ENCODE results near the gene NALCN. TPM values are rescaled to one million over a fixed set of nuclear protein-coding genes. Genes with fewer than 3 reads are reported as not detected.

The NALCN gene
- total and polyA plus RNA-seq, 2 experiments from 2014 or later = 0.50 to 0.87 TPM

GRCh38 chr13:101178406-101178805 is 237.9 kb downstream of the NALCN start (continued):
- TF ChIP-seq ZNF462 (CRISPR knock-in tag; IDR thresholded peaks at IDR 0.05) (no peak), CTCF (conservative IDR thresholded peaks at IDR 0.05; ENCODE audit: low read depth in 2 of 2) (no peak), STAT1 (IDR thresholded peaks at IDR 0.05; ENCODE audit: unreplicated experiment) (no peak), POLR2AphosphoS5 (IDR thresholded peaks at IDR 0.05; ENCODE audit: low read depth) (no peak)

GRCh38 chr13:101170306-101170705 is 246.0 kb downstream of the NALCN start:
- Histone ChIP-seq H3K27ac (ENCODE audit: low read depth) (no peak overlapping the region), H3K4me3 (no peak overlapping the region), H3K27me3 (ENCODE audit: insufficient read depth) (no peaks in the 10 kb centered on the region), H3K4me2 (no peak overlapping the region), H3K36me3 (ENCODE audit: insufficient read depth) (no peaks in the 10 kb centered on the region), H3F3A (replicated peaks; ENCODE audit: low read depth) (no peaks in the 10 kb centered on the region), H3K4me1 (ENCODE audit: insufficient read depth) (no peaks in the 10 kb centered on the region), H3K79me2 (replicated peaks; ENCODE audit: insufficient read depth) (no peaks in the 10 kb centered on the region), H3K9me2 (ENCODE audit: insufficient read depth) (no peaks in the 10 kb centered on the region; the same call in 1 of the 2 replicates), H2AFZ (no peak overlapping the region), H4K20me1 (replicated peaks; ENCODE audit: insufficient read depth) (no peaks in the 10 kb centered on the region)
- no peak overlapping the region for H3K4me3 Mint-ChIP-seq
- H3K36me3 Mint-ChIP-seq (ENCODE audit: low read depth) = no peaks in the 10 kb centered on the region
- H3K27ac Mint-ChIP-seq = no peak overlapping the region
- no peak for DNase-seq (ENCODE audit: low spot score)
- no peak for ATAC-seq
- H3K27me3 Mint-ChIP-seq (ENCODE audit: insufficient read depth, low read depth, poor library complexity) = no peaks in the 10 kb centered on the region
- H3K4me1 Mint-ChIP-seq = no peaks in the 10 kb centered on the region
- peaks cover 9% of the 10 kb centered on the region; the same call in 2 of the 3 replicates for H3K9me3 Mint-ChIP-seq
- no peak for TF ChIP-seq REST (IDR thresholded peaks at IDR 0.05; ENCODE audit: unreplicated experiment)
- TF ChIP-seq STAT1 (IDR thresholded peaks at IDR 0.05; ENCODE audit: unreplicated experiment) = no peak
- no peak for TF ChIP-seq EZH2phosphoT487 (IDR thresholded peaks at IDR 0.05; ENCODE audit: unreplicated experiment)
- no peak for TF ChIP-seq CREB1 (CRISPR knock-in tag; IDR thresholded peaks at IDR 0.05; ENCODE audit: low read depth)
- no peak for TF ChIP-seq ETS1 (IDR thresholded peaks at IDR 0.05)
- TF ChIP-seq NANOG (IDR thresholded peaks at IDR 0.05; ENCODE audit: borderline replicate concordance) = no peak
- no peak for TF ChIP-seq ZNF114 (CRISPR knock-in tag; IDR thresholded peaks at IDR 0.05)
- no peak for TF ChIP-seq JUNB (IDR thresholded peaks at IDR 0.05; ENCODE audit: unreplicated experiment)
- no peak for TF ChIP-seq ZNF331 (CRISPR knock-in tag; IDR thresholded peaks at IDR 0.05; ENCODE audit: low read depth)
